ENCODE results near the gene CYBRD1. TPM values are rescaled to one million over a fixed set of nuclear protein-coding genes. Genes with fewer than 3 reads are reported as not detected.

CYBRD1 gene
- total and polyA plus RNA-seq, 9 donors: 59.4 to 111 (median 81.5) TPM

GRCh38 chr2:171566057-171566456 lies 43.8 kb downstream of the CYBRD1 start:
- DNase-seq: no peak
- WGBS (ENCODE audit: insufficient coverage): no CpG with 5 or more reads among the region's 1 CpG
- Histone ChIP-seq H3K27ac (ENCODE audit: low read length) (no peak overlapping the region), H3K27me3 (ENCODE audit: control insufficient read depth, insufficient read depth, low read length) (no peaks in the 10 kb centered on the region), H3K36me3 (ENCODE audit: control insufficient read depth, insufficient read depth, low read length) (no peaks in the 10 kb centered on the region), H3K4me1 (ENCODE audit: control insufficient read depth, insufficient read depth, low read length) (no peaks in the 10 kb centered on the region), H3K9me3 (replicated peaks; ENCODE audit: control insufficient read depth, low read depth, low read length) (no peaks in the 10 kb centered on the region), H3K4me3 (ENCODE audit: low read length) (no peak overlapping the region)

GRCh38 chr2:171566753-171567152 lies 44.5 kb downstream of the CYBRD1 start:
- no peak overlapping the region for H3K27ac ChIP-seq (ENCODE audit: low read length)
- WGBS (ENCODE audit: insufficient coverage): 98% methylated on average over 4 of the region's 4 CpGs

GRCh38 chr2:171568089-171568488 lies 45.8 kb downstream of the CYBRD1 start:
- no peaks in the 10 kb centered on the region for H3K27me3 ChIP-seq (ENCODE audit: control insufficient read depth, insufficient read depth, low read length)
- DNase-seq: no peak
- no peaks in the 10 kb centered on the region for H3K36me3 ChIP-seq (ENCODE audit: control insufficient read depth, insufficient read depth, low read length)
- no peak overlapping the region for H3K4me3 ChIP-seq (ENCODE audit: low read length)
- no peaks in the 10 kb centered on the region for H3K4me1 ChIP-seq (ENCODE audit: control insufficient read depth, insufficient read depth, low read length)
- 23% methylated on average over 2 of the region's 3 CpGs for WGBS (ENCODE audit: insufficient coverage)
- no peak overlapping the region for H3K27ac ChIP-seq (ENCODE audit: low read length)
- no peaks in the 10 kb centered on the region for H3K9me3 ChIP-seq (replicated peaks; ENCODE audit: control insufficient read depth, low read depth, low read length)

More at GRCh38 chr2:171566753-171567152, 44.5 kb downstream of the CYBRD1 start:
- no peaks in the 10 kb centered on the region for H3K9me3 ChIP-seq (replicated peaks; ENCODE audit: control insufficient read depth, low read depth, low read length)
- H3K4me3 ChIP-seq (ENCODE audit: low read length): no peak overlapping the region
- H3K36me3 ChIP-seq (ENCODE audit: control insufficient read depth, insufficient read depth, low read length): no peaks in the 10 kb centered on the region
- no peak for DNase-seq
- no peaks in the 10 kb centered on the region for H3K4me1 ChIP-seq (ENCODE audit: control insufficient read depth, insufficient read depth, low read length)
- H3K27me3 ChIP-seq (ENCODE audit: control insufficient read depth, insufficient read depth, low read length): no peaks in the 10 kb centered on the region

GRCh38 chr2:171571721-171572120 lies 49.4 kb downstream of the CYBRD1 start:
- no peak for DNase-seq
- no peaks in the 10 kb centered on the region for H3K9me3 ChIP-seq (replicated peaks; ENCODE audit: control insufficient read depth, low read depth, low read length)
- H3K4me3 ChIP-seq (ENCODE audit: low read length): no peak overlapping the region
- no peak overlapping the region for H3K27ac ChIP-seq (ENCODE audit: low read length)
- no peaks in the 10 kb centered on the region for H3K36me3 ChIP-seq (ENCODE audit: control insufficient read depth, insufficient read depth, low read length)
- H3K4me1 ChIP-seq (ENCODE audit: control insufficient read depth, insufficient read depth, low read length): no peaks in the 10 kb centered on the region
- WGBS (ENCODE audit: insufficient coverage): 82% methylated on average over 7 of the region's 7 CpGs
- no peaks in the 10 kb centered on the region for H3K27me3 ChIP-seq (ENCODE audit: control insufficient read depth, insufficient read depth, low read length)

- peak; percentile 76 for DNase-seq
- no peaks in the 10 kb centered on the region for H3K4me1 ChIP-seq (ENCODE audit: control insufficient read depth, insufficient read depth, low read length)
- no peak overlapping the region for H3K27ac ChIP-seq (ENCODE audit: low read length)
- H3K27me3 ChIP-seq (ENCODE audit: control insufficient read depth, insufficient read depth, low read length): no peaks in the 10 kb centered on the region
- 14% methylated on average over 8 of the region's 21 CpGs for WGBS (ENCODE audit: insufficient coverage)
- no peak overlapping the region for H3K4me3 ChIP-seq (ENCODE audit: low read length)
- no peaks in the 10 kb centered on the region for H3K36me3 ChIP-seq (ENCODE audit: control insufficient read depth, insufficient read depth, low read length)
- no peaks in the 10 kb centered on the region for H3K9me3 ChIP-seq (replicated peaks; ENCODE audit: control insufficient read depth, low read depth, low read length)
Observed at GRCh38 chr2:171574149-171574795, 52.0 kb downstream of the CYBRD1 start.

- WGBS (ENCODE audit: insufficient coverage): 71% methylated on average over 1 of the region's 5 CpGs
Observed at GRCh38 chr2:171575606-171576005, 53.3 kb downstream of the CYBRD1 start.

GRCh38 chr2:171578127-171578803 lies 56.0 kb downstream of the CYBRD1 start:
- Histone ChIP-seq H3K4me3 (ENCODE audit: low read length) (no peak overlapping the region), H3K27me3 (ENCODE audit: control insufficient read depth, insufficient read depth, low read length) (no peaks in the 10 kb centered on the region), H3K9me3 (replicated peaks; ENCODE audit: control insufficient read depth, low read depth, low read length) (no peaks in the 10 kb centered on the region), H3K4me1 (ENCODE audit: control insufficient read depth, insufficient read depth, low read length) (no peaks in the 10 kb centered on the region), H3K27ac (ENCODE audit: low read length) (no peak overlapping the region), H3K36me3 (ENCODE audit: control insufficient read depth, insufficient read depth, low read length) (no peaks in the 10 kb centered on the region)
- DNase-seq: no peak
- WGBS (ENCODE audit: insufficient coverage): 100% methylated on average over 1 of the region's 4 CpGs

More at GRCh38 chr2:171575606-171576005, 53.3 kb downstream of the CYBRD1 start:
- no peaks in the 10 kb centered on the region for H3K9me3 ChIP-seq (replicated peaks; ENCODE audit: control insufficient read depth, low read depth, low read length)
- no peak for DNase-seq
- no peak overlapping the region for H3K4me3 ChIP-seq (ENCODE audit: low read length)
- H3K27ac ChIP-seq (ENCODE audit: low read length): no peak overlapping the region
- no peaks in the 10 kb centered on the region for H3K36me3 ChIP-seq (ENCODE audit: control insufficient read depth, insufficient read depth, low read length)
- H3K4me1 ChIP-seq (ENCODE audit: control insufficient read depth, insufficient read depth, low read length): no peaks in the 10 kb centered on the region
- no peaks in the 10 kb centered on the region for H3K27me3 ChIP-seq (ENCODE audit: control insufficient read depth, insufficient read depth, low read length)

GRCh38 chr2:171579481-171579880 lies 57.2 kb downstream of the CYBRD1 start:
- no peak overlapping the region for H3K4me3 ChIP-seq (ENCODE audit: low read length)
- WGBS (ENCODE audit: insufficient coverage): no CpG with 5 or more reads among the region's 1 CpG

GRCh38 chr2:171583566-171583965 lies 61.3 kb downstream of the CYBRD1 start:
- no peak overlapping the region for H3K27ac ChIP-seq (ENCODE audit: low read length)
- DNase-seq: no peak
- H3K4me3 ChIP-seq (ENCODE audit: low read length): no peak overlapping the region
- no peaks in the 10 kb centered on the region for H3K36me3 ChIP-seq (ENCODE audit: control insufficient read depth, insufficient read depth, low read length)
- no peaks in the 10 kb centered on the region for H3K27me3 ChIP-seq (ENCODE audit: control insufficient read depth, insufficient read depth, low read length)
- no peaks in the 10 kb centered on the region for H3K4me1 ChIP-seq (ENCODE audit: control insufficient read depth, insufficient read depth, low read length)
- WGBS (ENCODE audit: insufficient coverage): no CpG with 5 or more reads among the region's 1 CpG
- H3K9me3 ChIP-seq (replicated peaks; ENCODE audit: control insufficient read depth, low read depth, low read length): no peaks in the 10 kb centered on the region

More at GRCh38 chr2:171579481-171579880, 57.2 kb downstream of the CYBRD1 start:
- Histone ChIP-seq H3K4me1 (ENCODE audit: control insufficient read depth, insufficient read depth, low read length) (no peaks in the 10 kb centered on the region), H3K27ac (ENCODE audit: low read length) (no peak overlapping the region), H3K27me3 (ENCODE audit: control insufficient read depth, insufficient read depth, low read length) (no peaks in the 10 kb centered on the region), H3K9me3 (replicated peaks; ENCODE audit: control insufficient read depth, low read depth, low read length) (no peaks in the 10 kb centered on the region), H3K36me3 (ENCODE audit: control insufficient read depth, insufficient read depth, low read length) (no peaks in the 10 kb centered on the region)
- DNase-seq: no peak

GRCh38 chr2:171584001-171584400 lies 61.7 kb downstream of the CYBRD1 start:
- WGBS (ENCODE audit: insufficient coverage): no CpG with 5 or more reads among the region's 1 CpG
- Histone ChIP-seq H3K4me3 (ENCODE audit: low read length) (no peak overlapping the region), H3K4me1 (ENCODE audit: control insufficient read depth, insufficient read depth, low read length) (no peaks in the 10 kb centered on the region), H3K9me3 (replicated peaks; ENCODE audit: control insufficient read depth, low read depth, low read length) (no peaks in the 10 kb centered on the region), H3K27me3 (ENCODE audit: control insufficient read depth, insufficient read depth, low read length) (no peaks in the 10 kb centered on the region), H3K27ac (ENCODE audit: low read length) (no peak overlapping the region), H3K36me3 (ENCODE audit: control insufficient read depth, insufficient read depth, low read length) (no peaks in the 10 kb centered on the region)
- DNase-seq: peak; percentile 15

Measured in muscle of leg (tissue), 11 donors.